Right lobe of liver (tissue), 6 donors: Measurements from ENCODE around the gene ESPN. TPM values are rescaled to one million over a fixed set of nuclear protein-coding genes. Genes with fewer than 3 reads are reported as not detected.
A peak's percentile ranks its signal among the peaks of the same experiment; 100 is the strongest.

Experiments used
- ATAC-seq, 4 donors: fragments of 200-7000 bp; cut with Tn5 transposase; one replicate each; pipeline ENCODE4 v1.9.1; 2020; ENCODE audit warnings: mild to moderate bottlenecking in 4 of 4, moderate library complexity in 4 of 4
- DNase-seq, 3 donors: peaks; one replicate each; pipeline ENCODE4 v3.0.0-alpha.2; 2020
- H3K27ac ChIP-seq, 3 donors: fragments of 200-600 bp; one replicate each; pipeline ENCODE4 v1.8.0; 2022
- H3K27me3 ChIP-seq, 2 donors: fragments of 200-600 bp; one replicate each; pipeline ENCODE4 v1.8.0; 2022
- H3K36me3 ChIP-seq, 4 donors: fragments of 200-600 bp; sonication (generic) in 1 of 4; one replicate each; pipeline versions ENCODE4 v1.5.1 to v1.8.0; 2017 to 2022; ENCODE audit warnings: control low read depth in 1 of 4
- H3K4me1 ChIP-seq, 4 donors: fragments of 200-600 bp; sonication (generic) in 1 of 4; one replicate each; pipeline versions ENCODE4 v1.5.1 to v1.8.0; 2017 to 2022; ENCODE audit warnings: control low read depth in 1 of 4
- H3K4me3 ChIP-seq, 3 donors: fragments of 200-600 bp; one replicate each; pipeline ENCODE4 v1.8.0; 2022
- H3K9me3 ChIP-seq, 4 donors: fragments of 200-600 bp; sonication (generic) in 1 of 4; one replicate each; pipeline versions ENCODE4 v1.5.1 to v1.8.0; 2017 to 2022; ENCODE audit warnings: control low read depth in 1 of 4
- CTCF ChIP-seq, 4 donors: fragments of 200-600 bp in 3 of 4; fragments of 450-650 bp in 1 of 4; IDR thresholded peaks; one replicate each; pipeline versions ENCODE4 v1.5.1 to v1.8.0; 2016 to 2022; ENCODE audit warnings: antibody characterized with exemption in 4 of 4, mild to moderate bottlenecking in 2 of 4
- POLR2A ChIP-seq: fragments of 450-650 bp; IDR thresholded peaks from one replicate; pipeline ENCODE4 v1.6.1; 2017; ENCODE audit warnings: antibody characterized with exemption, mild to moderate bottlenecking
- WGBS: methylation state at CpG from one replicate; pipeline ENCODE4 v1.1.6; 2018; ENCODE audit warnings: low coverage, low lambda C conversion rate; ENCODE audit not compliant: insufficient coverage; ENCODE audit errors: missing lambda C conversion rate; 5-methylcytosine and 5-hydroxymethylcytosine counted together
- intact Hi-C, 2 donors: fragments of 100-400 bp; cut with DNase I; formaldehyde crosslinking; loops; one replicate each; pipeline versions ENCODE4 v1.11.2 to v1.14.1; 2022
- total RNA-seq, 6 experiments: library from RNA; depleted of rRNA in 2 of 6; stranded (reverse); fragments of >200 nt in 2 of 6; fragmentation: NEBNext Ultra II Directional in 3 of 6; extraction: Animal tissue kit (Norgen Biotek cat#: 25700) in 3 of 6; gene quantifications; one replicate each; pipeline versions ENCODE4 v1.1.0 to v1.2.4, GENCODE V29; 2016 to 2023
- donor health status: DM: no; HTN: yes; CAD: no.
- donor health status: DM: no; HTN: no; CAD: no.
- donor health status: DM: no; HTN: no; CAD: no.
- donor health status: DM: no; HTN: yes; CAD: no.
- donor health status: DM: no; HTN: yes; CAD: no.

The ESPN gene
- total RNA-seq, 6 experiments from 2014 or later: 81.6 to 149 (median 120) TPM

DNA sequence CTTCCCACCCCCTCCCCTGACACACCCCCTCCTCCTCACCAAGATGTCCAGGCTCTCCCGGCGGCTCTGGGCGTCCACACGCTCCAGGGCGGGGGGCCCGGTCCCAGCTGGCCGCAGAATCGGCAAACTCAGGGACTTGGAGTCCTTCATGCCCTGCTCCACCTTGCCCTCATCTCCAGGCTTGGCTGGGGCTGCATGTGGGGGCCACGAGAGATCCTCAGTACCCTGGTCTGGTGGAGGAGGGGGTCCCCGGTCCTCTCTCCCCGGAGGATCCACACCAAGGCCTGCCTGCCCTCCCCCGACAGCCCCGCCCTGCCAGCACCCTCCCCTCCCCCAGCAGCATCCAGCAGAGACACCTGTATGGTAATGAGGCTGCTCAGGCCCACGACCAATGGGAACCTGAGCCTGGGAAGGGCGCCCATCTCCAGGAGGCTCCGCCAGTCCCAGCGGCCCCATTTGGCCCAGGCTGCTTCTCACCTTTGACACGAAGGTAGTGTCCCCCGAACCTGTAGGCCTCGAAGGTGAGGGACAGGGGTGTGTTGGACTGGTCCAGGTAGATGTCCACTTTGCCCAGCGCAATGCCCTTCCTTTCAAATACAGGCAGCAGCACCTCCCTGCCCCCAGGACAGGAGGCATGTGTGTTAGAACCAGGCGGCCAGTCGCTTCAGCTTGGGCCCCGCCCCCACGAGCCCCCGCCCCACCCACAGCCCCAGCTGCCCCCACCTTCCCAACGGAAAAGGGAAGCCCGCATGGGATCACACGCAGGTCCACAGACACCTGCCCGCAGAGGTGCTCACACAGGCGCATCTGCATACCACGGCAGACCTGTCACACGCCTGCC, 49.6 kb downstream of the ESPN start:
- H3K36me3 ChIP-seq: no peaks in the 10 kb centered on the region
- H3K4me3 ChIP-seq: no peak overlapping the region
- DNase-seq (peak in 1 of 3 donors; percentile 18), ATAC-seq (no peak)
- H3K27ac ChIP-seq: no peak overlapping the region
- TF ChIP-seq POLR2A (no peak), CTCF (IDR thresholded peaks at IDR 0.05) (no peak)
- peaks cover 0 to 9% (median 2%) of the 10 kb centered on the region in 4 donors for H3K4me1 ChIP-seq
- no peaks in the 10 kb centered on the region for H3K27me3 ChIP-seq
- WGBS: 46% methylated on average over 3 of the region's 33 CpGs
- intact Hi-C loops: no loop called here
- H3K9me3 ChIP-seq: no peaks in the 10 kb centered on the region

DNA sequence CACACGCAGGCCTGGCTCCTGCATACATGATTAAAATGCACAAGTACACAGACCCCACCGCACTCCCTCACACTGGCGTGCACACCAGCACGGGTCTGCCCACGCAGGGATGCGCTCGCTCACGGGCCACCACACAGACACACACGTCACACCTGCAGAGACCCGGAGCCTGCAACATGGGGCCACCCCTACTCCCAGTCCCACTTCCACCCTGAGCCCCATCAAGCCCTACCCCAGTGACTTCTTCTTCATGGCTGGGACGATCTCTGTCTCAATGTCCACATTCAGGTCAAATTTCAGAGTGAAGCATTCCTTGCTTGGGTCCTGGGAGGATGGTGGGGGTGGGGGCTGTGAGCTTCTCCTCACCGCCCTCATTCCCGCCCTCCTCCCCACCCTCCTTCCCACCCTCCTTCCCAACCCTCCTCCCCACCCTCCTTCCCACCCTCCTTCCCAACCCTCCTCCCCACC, 50.3 kb downstream of the ESPN start:
- Histone ChIP-seq H3K27ac (no peak overlapping the region), H3K4me3 (no peak overlapping the region), H3K9me3 (no peaks in the 10 kb centered on the region), H3K27me3 (no peaks in the 10 kb centered on the region), H3K36me3 (no peaks in the 10 kb centered on the region), H3K4me1 (peaks cover 0 to 9% (median 2%) of the 10 kb centered on the region in 4 donors)
- TF ChIP-seq POLR2A: no peak
- TF ChIP-seq CTCF (IDR thresholded peaks at IDR 0.05): no peak
- intact Hi-C loops: no loop called here
- 74% methylated on average over 10 of the region's 13 CpGs for WGBS
- ATAC-seq: no peak
- no peak for DNase-seq

DNA sequence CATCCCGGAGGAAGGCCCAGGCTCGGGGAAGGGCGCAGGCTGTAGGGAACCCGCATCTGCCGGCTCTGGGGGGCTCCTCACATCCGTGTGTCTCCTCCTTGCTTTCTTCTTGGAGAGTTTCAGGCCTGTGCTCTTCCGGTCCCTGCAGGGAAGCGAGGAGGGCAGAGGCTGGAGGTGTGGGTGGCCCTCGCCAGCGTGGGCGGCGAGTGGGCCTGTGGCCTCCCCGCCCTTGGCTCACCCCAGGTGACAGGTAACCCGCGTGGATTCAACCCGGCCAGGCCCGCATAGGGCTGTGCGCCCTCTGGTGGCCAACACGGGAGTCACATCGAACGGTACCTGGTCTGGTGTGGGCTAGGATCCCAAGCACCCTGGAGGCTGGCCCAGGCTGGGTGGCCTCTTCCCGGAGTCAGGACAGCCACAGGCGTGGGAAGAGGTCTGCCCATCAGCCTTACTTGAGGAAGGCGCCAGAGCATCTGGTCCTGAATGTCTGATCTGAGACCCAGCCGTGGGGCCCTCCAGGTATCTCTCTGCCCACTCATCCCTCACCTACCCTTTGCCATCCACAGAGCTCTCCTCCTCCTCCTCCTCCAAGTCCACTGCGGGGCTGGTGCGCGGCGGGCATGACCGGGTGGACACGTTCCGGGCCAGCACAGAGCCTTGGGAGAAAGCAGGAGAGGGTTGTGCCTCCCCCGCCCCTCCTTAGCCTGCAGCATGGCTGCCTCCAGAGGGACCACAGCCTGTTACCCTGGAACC, 51.0 kb downstream of the ESPN start:
- 30% methylated on average over 7 of the region's 33 CpGs for WGBS
- H3K27me3 ChIP-seq: no peaks in the 10 kb centered on the region
- intact Hi-C loops: no loop called here

GRCh38 chr1:6476483-6476882, 51.9 kb downstream of the ESPN start:
- Histone ChIP-seq H3K27ac (no peak overlapping the region), H3K4me3 (no peak overlapping the region), H3K4me1 (peaks cover 0 to 9% (median 2%) of the 10 kb centered on the region in 4 donors), H3K9me3 (no peaks in the 10 kb centered on the region), H3K27me3 (no peaks in the 10 kb centered on the region), H3K36me3 (no peaks in the 10 kb centered on the region)
- TF ChIP-seq POLR2A (no peak), CTCF (IDR thresholded peaks at IDR 0.05) (no peak)
- intact Hi-C loops: no loop called here
- ATAC-seq (no peak), DNase-seq (no peak)
- WGBS: 74% methylated on average over 5 of the region's 5 CpGs

More for the DNA sequence above, 51.0 kb downstream of the ESPN start:
- Histone ChIP-seq H3K4me3 (no peak overlapping the region), H3K4me1 (peaks cover 0 to 9% (median 2%) of the 10 kb centered on the region in 4 donors), H3K36me3 (no peaks in the 10 kb centered on the region), H3K9me3 (no peaks in the 10 kb centered on the region), H3K27ac (no peak overlapping the region)
- TF ChIP-seq POLR2A: no peak
- TF ChIP-seq CTCF (IDR thresholded peaks at IDR 0.05): peak; percentile 89 to 97 (median 94)
- peak; percentile 77 to 90 (median 82) for ATAC-seq
- DNase-seq: peak; percentile 84 to 85 (median 85)
